ENCODE data around the gene GPER1.
"Not testable (repeated sequence)": the region's sequence is repeated elsewhere in the genome, so short reads cannot be mapped to it uniquely, and the experiment has no call there.

The GPER1 gene

DNA sequence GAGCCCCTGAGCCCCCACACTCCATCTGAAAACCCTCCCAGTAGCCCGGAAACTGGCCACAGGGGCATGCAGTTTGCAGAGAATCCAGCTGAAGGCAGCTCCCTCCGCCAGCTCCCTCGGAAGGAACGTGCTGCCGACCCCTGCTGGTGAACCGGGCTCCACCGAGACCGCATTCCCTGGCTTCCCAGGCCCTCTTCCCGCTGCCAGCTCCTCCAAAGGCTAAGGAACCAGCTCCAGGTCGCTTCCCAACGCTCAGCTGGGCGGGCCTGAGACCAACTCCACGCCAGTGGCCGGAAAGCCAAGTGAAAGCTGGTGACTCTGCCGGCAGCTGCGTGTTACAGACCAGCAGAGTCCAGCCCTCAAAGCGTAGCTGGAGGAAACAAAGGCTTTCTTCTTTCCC, 35.8 kb downstream of the GPER1 start:
- no peak for DNase-seq

DNA sequence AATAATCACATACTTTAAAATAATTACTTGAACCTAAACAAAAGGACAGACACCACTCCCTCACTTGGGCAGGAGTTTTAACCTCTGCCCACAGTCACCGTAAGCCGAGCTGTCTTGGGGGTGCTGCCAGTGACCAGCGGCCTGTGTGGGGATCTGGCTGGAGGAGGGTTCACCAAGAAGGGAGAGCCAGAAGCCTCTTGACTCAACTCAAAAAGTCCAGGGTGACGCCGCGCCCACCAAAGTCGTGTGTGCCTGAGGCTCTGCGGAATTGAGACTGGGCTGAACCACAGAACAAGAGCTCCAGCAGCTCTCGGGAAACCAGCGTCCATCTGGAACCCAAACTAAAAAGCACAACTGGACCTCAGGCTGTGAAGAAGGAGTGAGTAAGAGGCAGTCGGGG, 36.3 kb downstream of the GPER1 start:
- no peak for DNase-seq

DNA sequence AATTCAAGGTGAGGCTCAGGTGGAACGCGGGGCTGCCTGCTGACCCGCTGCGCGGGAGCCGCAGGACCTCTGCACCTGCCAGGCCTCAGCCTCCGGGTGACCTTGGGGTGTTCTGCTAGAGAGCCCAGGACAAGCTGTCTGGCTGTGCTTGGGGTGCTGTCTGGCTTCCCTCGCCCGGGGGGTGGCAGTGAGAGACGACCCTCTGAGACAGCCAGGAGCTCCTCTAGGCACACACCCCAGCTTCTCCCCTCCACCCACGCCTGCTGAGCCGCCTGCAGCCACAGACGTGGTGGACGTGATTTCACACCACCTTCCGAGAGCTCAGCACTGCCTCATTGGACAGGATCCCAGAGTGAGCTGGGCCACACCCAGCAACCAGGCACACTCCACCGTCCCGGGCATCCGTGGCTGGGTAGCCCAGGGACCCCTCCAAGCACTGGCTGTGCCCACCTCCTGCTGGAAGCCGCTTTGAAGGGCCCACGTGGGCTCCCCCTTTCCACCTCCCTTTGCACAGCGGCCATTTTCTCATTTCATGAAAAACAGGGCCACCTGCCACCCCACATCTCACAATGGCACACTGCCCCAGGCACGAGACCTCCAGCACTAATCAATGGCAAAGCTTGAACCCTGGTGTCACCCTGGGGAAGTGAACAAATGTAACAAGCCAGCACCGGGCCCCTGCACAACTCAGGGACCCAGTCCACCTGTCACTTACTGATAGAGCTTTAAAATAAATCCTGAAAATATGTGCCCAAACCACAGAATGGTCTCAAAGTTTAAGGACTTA, 37.1 kb downstream of the GPER1 start:
- DNase-seq = no peak

DNA sequence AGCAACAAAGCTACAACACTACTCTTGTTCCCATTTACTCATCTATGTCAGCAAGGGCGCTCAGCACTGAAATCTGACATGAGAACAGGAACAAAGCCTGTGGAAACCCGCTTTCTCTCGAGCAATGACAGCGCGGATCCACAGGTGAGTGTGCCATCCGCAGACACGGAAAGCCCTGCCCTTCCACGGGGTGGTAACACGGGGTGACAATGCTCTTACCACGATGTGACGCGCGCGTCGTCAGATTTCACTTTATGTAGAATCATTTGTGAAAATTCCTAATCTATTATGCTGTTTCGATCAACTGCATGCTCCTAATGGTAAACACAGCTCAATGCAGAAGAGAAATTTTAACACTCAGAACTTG, 37.7 kb downstream of the GPER1 start:
- DNase-seq = no peak

DNA sequence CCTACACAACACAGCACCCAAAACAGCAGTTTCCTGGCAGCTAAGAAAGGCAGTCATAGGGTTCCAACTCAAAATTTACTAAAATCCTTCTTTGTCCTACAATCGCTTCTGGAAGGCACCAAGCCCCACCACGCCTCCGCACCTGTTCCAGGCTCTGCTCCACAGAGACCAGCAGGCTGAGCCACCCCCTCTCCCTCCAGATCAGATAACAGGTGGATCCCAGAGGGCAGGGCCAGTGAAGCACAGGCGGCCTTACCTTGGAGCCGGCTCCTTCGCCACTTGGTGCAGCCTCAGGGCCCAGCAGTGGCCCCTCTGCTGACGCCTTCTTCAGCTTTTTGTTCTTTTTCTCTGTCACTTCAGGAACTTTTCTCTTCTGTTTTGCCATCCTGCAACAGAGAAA, 39.1 kb downstream of the GPER1 start:
- peak; percentile 48 for DNase-seq

GRCh38 chr7:1129431-1129830, 41.5 kb downstream of the GPER1 start:
- no peak for DNase-seq

DNA sequence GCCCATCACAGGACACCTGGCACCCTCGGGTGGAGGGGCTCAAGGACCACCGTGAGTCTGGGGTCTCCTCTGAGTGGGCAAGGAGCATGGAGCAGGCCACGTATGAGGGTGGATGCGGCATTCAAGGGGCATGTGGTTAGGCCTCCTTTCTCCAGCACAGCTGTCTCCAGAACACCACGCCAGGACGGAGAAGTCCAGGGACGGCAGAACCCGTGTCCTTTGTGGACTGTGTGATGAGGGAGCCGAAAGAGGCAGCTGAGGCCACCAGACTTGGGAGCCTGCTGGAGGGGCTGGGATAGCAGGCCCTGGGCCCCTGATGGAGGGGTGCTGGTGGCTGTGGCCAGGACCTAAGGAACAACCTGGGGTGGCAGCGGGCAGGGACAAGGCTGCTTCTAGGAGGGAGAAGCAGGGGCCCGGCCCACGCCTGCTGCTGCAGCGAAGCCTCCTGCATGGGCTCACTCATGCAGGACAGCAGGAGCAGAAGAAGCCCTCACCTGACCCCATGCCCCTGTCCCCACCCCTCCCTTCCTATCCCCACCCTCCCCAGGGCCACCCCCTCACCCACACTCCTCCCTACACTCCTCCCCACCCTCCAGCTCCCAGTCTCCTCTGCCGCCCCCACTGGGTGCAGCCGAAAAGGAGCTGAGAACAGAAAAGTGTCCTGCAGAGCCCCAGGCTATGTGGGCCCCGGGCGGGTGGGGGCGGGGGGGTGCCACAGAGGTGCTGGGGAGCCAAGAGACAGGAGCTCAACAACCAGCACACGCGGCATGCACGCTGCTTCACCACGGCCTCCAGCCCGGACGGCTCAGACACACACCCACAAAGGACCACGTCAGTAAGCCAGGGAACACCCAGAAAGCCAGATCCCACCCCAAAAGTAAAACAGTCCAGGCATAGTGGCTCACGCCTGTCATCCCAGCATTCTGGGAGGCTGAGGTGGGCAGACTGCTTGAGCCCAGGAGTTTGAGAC, 42.4 kb downstream of the GPER1 start:
- no peak for DNase-seq

- DNase-seq = no peak
Observed at GRCh38 chr7:1131471-1132265, 43.8 kb downstream of the GPER1 start.

DNA sequence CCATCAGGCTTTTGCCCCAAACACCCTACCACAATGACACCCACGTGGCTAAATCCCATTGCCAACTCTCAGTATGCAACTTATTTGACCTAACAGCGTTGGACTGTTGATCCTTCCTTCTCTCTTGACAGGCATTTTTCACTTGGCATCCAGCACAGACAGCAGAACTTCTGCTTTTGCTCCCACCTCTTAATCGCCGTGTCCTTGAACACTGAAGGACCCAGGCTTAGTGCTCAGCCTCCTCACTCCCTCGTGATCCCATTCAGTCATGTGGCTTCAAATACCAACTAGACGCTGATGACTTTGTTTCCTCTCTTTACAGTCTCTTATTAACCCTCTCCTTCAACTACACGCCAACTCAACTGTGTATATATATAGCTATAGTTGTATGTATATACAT, 47.0 kb downstream of the GPER1 start:
- no peak for DNase-seq

- DNase-seq = no peak
Observed at GRCh38 chr7:1136841-1137516, 49.1 kb downstream of the GPER1 start.

DNA sequence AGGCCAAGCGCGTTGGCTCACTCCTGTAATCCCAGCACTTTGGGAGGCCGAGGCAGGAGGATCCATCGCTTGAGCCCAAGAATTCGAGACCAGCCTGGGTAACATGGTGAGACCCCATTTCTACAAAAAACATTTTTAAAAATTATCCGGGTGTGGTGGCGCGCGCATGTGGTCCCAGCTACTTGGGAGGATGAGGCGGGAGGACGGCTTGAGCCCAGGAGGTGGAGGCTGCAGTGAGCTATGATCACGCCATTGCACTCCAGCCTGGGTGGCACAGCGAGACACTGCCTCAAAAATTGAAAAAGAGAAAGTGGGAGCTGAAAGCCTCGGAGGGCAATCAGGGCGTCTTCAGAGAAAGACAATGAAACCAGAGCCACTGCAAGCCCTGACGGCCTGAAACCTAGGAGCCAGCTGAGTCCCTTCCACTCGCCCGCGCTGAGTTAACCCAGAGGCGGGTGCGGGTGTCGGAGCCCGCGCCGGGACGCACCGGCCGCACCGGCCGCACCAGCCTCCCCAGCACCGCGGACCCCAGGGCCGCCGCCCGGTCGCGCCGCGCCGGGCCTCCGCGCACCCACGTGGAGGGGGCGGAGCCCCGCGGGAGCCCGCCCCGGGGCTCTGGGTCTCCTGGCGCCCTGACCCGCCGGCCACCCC, 49.7 kb downstream of the GPER1 start:
- DNase-seq = no peak

- no peak for DNase-seq
Observed at GRCh38 chr7:1140476-1141104, 52.7 kb downstream of the GPER1 start.

GRCh38 chr7:1141651-1142050, 53.7 kb downstream of the GPER1 start:
- no peak for DNase-seq

GRCh38 chr7:1142051-1142635, 54.2 kb downstream of the GPER1 start:
- no peak for DNase-seq

DNA sequence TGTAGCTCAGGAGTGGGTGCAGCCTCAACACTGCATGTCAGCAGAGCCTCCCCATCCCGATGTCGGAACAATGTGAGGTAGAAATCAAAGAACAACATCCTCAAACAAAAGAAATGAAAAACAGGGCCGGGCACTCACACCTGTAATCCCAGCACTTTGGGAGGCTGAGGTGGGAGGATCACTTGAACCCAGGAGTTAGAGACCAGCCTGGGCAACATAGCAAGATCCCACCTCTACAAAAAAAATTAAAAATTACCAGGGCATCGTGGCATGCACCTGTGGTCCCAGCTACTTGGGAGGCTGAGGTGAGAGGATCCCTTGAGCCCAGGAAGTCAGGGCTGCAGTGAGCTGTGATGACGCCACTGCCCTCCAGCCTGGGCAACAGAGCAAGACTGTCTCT, 55.1 kb downstream of the GPER1 start:
- not testable (repeated sequence) for DNase-seq

All from NCI-H2171 (cell line).